Endodermal cell (in vitro differentiated cells): ENCODE measurements around the gene KCNQ1. TPM values are rescaled to one million over a fixed set of nuclear protein-coding genes. Genes with fewer than 3 reads are reported as not detected.

Source experiments
- DNase-seq: peaks from one replicate; pipeline ENCODE4 v3.0.0-alpha.2; 2017
- H3K27ac ChIP-seq: 2 replicates; pipeline ENCODE4 v1.5.1; 2013; ENCODE audit warnings: mild to moderate bottlenecking, low read depth, low read length, moderate library complexity
- H3K27me3 ChIP-seq: 2 replicates; pipeline ENCODE4 v1.6.1; 2013; ENCODE audit warnings: mild to moderate bottlenecking, low read length, moderate library complexity; ENCODE audit not compliant: insufficient read depth, control insufficient read depth, poor library complexity, severe bottlenecking
- H3K36me3 ChIP-seq: 2 replicates; pipeline ENCODE4 v1.7.0; 2013; ENCODE audit warnings: mild to moderate bottlenecking, low read length, moderate library complexity; ENCODE audit not compliant: control insufficient read depth, insufficient read depth
- H3K4me1 ChIP-seq: one replicate; pipeline ENCODE4 v1.7.0; 2013; ENCODE audit warnings: low read length; ENCODE audit not compliant: control insufficient read depth, insufficient read depth
- H3K4me3 ChIP-seq: 2 replicates; pipeline ENCODE4 v1.5.1; 2013; ENCODE audit warnings: mild to moderate bottlenecking, low read length, moderate library complexity
- H3K9ac ChIP-seq: 2 replicates; pipeline ENCODE4 v1.6.1; 2013; ENCODE audit warnings: mild to moderate bottlenecking, low read length, moderate library complexity; ENCODE audit not compliant: poor library complexity, severe bottlenecking; ENCODE audit errors: extremely low read depth
- H3K9me3 ChIP-seq: 2 replicates; pipeline ENCODE4 v1.6.1; 2013; ENCODE audit warnings: mild to moderate bottlenecking, low read length, moderate library complexity; ENCODE audit not compliant: control insufficient read depth
- H3K27ac Mint-ChIP-seq: 2 replicates; pipeline ENCODE4 v1.8.0; 2020; ENCODE audit warnings: mixed read lengths
- H3K27me3 Mint-ChIP-seq: 2 replicates; pipeline ENCODE4 v1.8.0; 2021; ENCODE audit warnings: mild to moderate bottlenecking, mixed read lengths; ENCODE audit not compliant: insufficient read depth
- H3K36me3 Mint-ChIP-seq: 2 replicates; pipeline ENCODE4 v1.8.0; 2020; ENCODE audit warnings: low read depth, mixed read lengths
- H3K4me1 Mint-ChIP-seq: 2 replicates; pipeline ENCODE4 v1.8.0; 2020; ENCODE audit warnings: mixed read lengths
- H3K4me3 Mint-ChIP-seq: 2 replicates; pipeline ENCODE4 v1.8.0; 2020; ENCODE audit warnings: mild to moderate bottlenecking, moderate library complexity, mixed read lengths
- H3K9me3 Mint-ChIP-seq: 2 replicates; pipeline ENCODE4 v1.8.0; 2020; ENCODE audit warnings: mild to moderate bottlenecking, mixed read lengths
- WGBS, 2 experiments: methylation state at CpG; one replicate each; pipeline versions ENCODE4 v1.1.5 to v1.1.7; 2013; ENCODE audit warnings: missing lambda C conversion rate in 2 of 2, mixed read lengths in 1 of 2; ENCODE audit not compliant: insufficient coverage in 1 of 2, insufficient read length in 1 of 2; 5-methylcytosine and 5-hydroxymethylcytosine counted together
- total RNA-seq, 2 donors: library from RNA; stranded (reverse); fragmentation: NEBNext Ultra II Directional in 1 of 2; extraction: Animal tissue kit (Norgen Biotek cat#: 25700) in 1 of 2; gene quantifications; 2 replicates in 1 of 2; 3 replicates in 1 of 2; pipeline ENCODE4 v1.2.1, GENCODE V29; 2021
- TF ChIP-seq, protein P1 (sequence below): fragments of 200-600 bp; sonication (generic); conservative IDR thresholded peaks from 2 replicates; pipeline ENCODE4 v1.5.0; 2021; ENCODE audit warnings: antibody characterized with exemption, mild to moderate bottlenecking

KCNQ1 gene
- total RNA-seq, 2 donors from 2014 or later = 1.8 to 3.5 TPM

DNA sequence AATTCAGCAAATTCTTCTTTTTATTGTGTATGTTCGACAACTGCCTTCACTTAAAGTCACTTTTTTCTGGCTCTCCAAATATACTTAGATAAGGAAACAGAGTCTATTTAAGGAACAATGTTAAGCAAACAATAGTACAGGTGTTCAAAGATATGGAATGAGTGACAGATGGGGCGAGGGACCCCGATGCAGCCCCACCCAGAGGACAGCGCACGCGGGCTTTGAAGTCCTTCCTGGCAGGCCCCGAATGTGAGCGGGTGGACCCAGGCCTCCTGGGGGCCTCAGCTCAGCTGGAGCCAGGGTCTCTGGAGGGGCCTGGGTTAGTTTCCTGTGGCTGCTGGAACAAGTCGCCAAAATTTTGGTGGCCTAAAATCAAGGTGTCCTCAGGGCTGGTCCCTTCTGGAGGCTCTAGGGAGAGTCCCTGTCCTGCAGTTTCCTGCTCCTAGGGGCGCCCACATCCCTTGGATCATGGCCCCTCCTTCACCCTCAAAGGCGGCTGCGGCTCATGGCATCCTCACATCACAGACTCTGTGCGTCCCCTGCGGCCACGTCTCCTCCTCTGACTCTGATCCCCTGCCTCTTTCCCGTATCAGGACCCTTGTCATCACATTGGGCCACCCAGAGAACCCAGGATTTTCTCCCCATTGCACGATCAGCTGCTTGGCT lies 295.6 kb downstream of the KCNQ1 start:
- Mint-ChIP-seq H3K27me3 (peaks cover 32% of the 10 kb centered on the region), H3K36me3 (no peaks in the 10 kb centered on the region), H3K27ac (no peak overlapping the region), H3K4me3 (no peak overlapping the region), H3K9me3 (no peaks in the 10 kb centered on the region), H3K4me1 (peaks cover 17% of the 10 kb centered on the region)
- Histone ChIP-seq H3K9ac (no peak overlapping the region), H3K36me3 (no peaks in the 10 kb centered on the region), H3K27ac (no peak overlapping the region), H3K4me3 (no peak overlapping the region), H3K9me3 (no peaks in the 10 kb centered on the region), H3K27me3 (no peaks in the 10 kb centered on the region), H3K4me1 (peaks cover 8% of the 10 kb centered on the region)
- TF ChIP-seq, protein P1, sequence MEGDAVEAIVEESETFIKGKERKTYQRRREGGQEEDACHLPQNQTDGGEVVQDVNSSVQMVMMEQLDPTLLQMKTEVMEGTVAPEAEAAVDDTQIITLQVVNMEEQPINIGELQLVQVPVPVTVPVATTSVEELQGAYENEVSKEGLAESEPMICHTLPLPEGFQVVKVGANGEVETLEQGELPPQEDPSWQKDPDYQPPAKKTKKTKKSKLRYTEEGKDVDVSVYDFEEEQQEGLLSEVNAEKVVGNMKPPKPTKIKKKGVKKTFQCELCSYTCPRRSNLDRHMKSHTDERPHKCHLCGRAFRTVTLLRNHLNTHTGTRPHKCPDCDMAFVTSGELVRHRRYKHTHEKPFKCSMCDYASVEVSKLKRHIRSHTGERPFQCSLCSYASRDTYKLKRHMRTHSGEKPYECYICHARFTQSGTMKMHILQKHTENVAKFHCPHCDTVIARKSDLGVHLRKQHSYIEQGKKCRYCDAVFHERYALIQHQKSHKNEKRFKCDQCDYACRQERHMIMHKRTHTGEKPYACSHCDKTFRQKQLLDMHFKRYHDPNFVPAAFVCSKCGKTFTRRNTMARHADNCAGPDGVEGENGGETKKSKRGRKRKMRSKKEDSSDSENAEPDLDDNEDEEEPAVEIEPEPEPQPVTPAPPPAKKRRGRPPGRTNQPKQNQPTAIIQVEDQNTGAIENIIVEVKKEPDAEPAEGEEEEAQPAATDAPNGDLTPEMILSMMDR = no peak
- DNase-seq = no peak
- WGBS, 2 experiments = 93 to 96% methylated on average over 13 to 17 of the region's 17 CpGs

DNA sequence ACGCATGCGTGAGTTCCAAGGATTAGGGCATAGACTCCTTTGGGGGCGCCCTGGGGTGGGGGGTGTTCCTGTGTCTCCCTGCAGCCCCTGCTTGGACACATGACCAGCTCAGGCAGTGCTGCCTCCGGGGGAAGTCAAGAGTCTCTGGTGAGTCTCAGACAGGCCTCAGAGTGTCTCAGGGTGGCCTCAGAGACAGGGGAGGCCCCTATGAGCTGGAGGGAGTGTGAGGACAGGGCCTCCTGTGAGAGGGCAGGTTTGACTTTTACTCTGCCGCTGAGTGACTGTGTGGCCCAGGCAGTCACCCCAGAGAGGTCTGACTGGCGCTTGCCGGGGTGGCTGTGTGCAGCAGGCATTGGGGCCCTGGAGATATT lies 296.2 kb downstream of the KCNQ1 start:
- TF ChIP-seq, protein P1 = no peak
- H3K27ac Mint-ChIP-seq = no peak overlapping the region
- no peak for DNase-seq
- no peaks in the 10 kb centered on the region for H3K9me3 Mint-ChIP-seq
- Histone ChIP-seq H3K9me3 (no peaks in the 10 kb centered on the region), H3K9ac (no peak overlapping the region), H3K27me3 (no peaks in the 10 kb centered on the region), H3K36me3 (no peaks in the 10 kb centered on the region), H3K4me3 (no peak overlapping the region), H3K27ac (no peak overlapping the region), H3K4me1 (peaks cover 8% of the 10 kb centered on the region)
- WGBS, 2 experiments = 96 to 97% methylated on average over 7 of the region's 7 CpGs
- H3K27me3 Mint-ChIP-seq = peaks cover 28% of the 10 kb centered on the region
- H3K36me3 Mint-ChIP-seq = no peaks in the 10 kb centered on the region
- no peak overlapping the region for H3K4me3 Mint-ChIP-seq
- H3K4me1 Mint-ChIP-seq = peaks cover 17% of the 10 kb centered on the region

DNA sequence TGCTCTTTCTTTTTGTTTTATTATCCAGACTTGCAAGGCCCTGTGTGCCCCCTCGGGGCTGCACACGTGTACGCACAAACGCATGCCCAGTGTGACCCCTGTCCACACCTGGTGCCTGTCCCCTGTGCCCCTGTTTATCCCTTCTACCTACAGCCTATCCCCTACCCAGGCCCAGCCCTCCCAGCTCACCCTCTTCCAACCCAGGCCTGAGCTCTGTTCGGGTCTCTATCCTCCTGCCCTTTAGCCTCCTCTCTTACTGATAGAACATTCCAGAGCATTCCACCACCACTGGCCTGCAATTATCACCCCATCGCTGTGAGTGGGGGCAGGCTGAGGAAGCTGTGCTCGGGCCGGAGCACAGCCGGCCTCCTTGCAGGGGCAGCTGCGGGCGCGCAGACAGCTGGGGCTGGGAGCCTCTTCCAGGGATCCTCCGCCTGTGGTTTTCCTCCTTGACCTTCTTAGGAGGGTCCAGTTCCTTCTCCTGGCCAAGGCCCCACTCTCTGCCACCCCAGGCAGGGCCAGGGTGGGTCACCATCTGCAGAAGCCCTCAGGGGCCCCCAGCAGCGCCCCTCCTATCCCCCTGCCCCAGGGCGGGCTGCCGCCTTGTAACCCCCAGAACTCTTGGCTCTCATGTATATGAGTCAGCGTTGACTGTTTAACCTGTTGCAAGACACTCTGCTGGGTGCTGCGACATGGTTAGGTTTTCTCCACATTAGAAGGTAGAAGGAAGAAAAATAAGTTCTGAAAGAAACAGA lies 296.7 kb downstream of the KCNQ1 start:
- Histone ChIP-seq H3K27ac (no peak overlapping the region), H3K9me3 (no peaks in the 10 kb centered on the region), H3K4me1 (peaks cover 8% of the 10 kb centered on the region), H3K9ac (no peak overlapping the region), H3K36me3 (no peaks in the 10 kb centered on the region), H3K27me3 (no peaks in the 10 kb centered on the region), H3K4me3 (no peak overlapping the region)
- H3K27ac Mint-ChIP-seq = no peak overlapping the region
- H3K4me1 Mint-ChIP-seq = peaks cover 17% of the 10 kb centered on the region
- H3K9me3 Mint-ChIP-seq = no peaks in the 10 kb centered on the region
- H3K4me3 Mint-ChIP-seq = no peak overlapping the region
- no peak for DNase-seq
- TF ChIP-seq, protein P1 = no peak
- peaks cover 30% of the 10 kb centered on the region for H3K27me3 Mint-ChIP-seq
- 84 to 89% methylated on average over 8 to 18 of the region's 18 CpGs for WGBS, 2 experiments
- no peaks in the 10 kb centered on the region for H3K36me3 Mint-ChIP-seq
